Fibroblast of lung (primary cell): ENCODE data around the gene IL3.

Experiments
- EZH2 ChIP-seq: IDR thresholded peaks from 2 replicates; pipeline ENCODE4 v1.5.1; 2012; ENCODE audit warnings: low read length, control low read depth, mild to moderate bottlenecking; ENCODE audit errors: missing control alignments
- TF ChIP-seq, protein P1 (sequence below), 2 donors: IDR thresholded peaks in 1 of 2; conservative IDR thresholded peaks in 1 of 2; 1 replicate in 1 of 2; 2 replicates in 1 of 2; pipeline ENCODE4 v1.5.1; 2011 to 2012; ENCODE audit warnings: low read length in 2 of 2, control low read depth in 1 of 2, inconsistent platforms in 1 of 2, low read depth in 1 of 2, mild to moderate bottlenecking in 1 of 2

DNA sequence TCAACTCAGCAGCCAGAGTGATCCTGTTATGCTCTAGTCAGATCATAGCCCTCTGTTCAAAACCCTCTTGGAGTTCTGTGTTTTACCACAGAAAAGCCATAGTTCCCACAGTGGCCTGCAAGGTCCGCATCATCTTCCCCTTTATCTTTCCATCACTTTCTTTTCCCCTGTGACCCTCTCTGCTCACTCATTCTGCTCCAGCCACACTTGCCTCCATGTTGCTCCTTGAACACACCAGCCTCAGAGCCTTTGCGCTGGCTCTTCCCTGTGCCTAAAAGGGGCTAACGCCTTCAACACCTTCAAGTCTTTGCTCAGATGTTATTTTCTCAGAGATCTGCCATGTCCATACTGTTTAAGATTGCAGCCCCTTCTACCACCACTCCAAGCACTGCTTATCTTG is 39.5 kb downstream of the IL3 start:
- TF ChIP-seq, protein P1, sequence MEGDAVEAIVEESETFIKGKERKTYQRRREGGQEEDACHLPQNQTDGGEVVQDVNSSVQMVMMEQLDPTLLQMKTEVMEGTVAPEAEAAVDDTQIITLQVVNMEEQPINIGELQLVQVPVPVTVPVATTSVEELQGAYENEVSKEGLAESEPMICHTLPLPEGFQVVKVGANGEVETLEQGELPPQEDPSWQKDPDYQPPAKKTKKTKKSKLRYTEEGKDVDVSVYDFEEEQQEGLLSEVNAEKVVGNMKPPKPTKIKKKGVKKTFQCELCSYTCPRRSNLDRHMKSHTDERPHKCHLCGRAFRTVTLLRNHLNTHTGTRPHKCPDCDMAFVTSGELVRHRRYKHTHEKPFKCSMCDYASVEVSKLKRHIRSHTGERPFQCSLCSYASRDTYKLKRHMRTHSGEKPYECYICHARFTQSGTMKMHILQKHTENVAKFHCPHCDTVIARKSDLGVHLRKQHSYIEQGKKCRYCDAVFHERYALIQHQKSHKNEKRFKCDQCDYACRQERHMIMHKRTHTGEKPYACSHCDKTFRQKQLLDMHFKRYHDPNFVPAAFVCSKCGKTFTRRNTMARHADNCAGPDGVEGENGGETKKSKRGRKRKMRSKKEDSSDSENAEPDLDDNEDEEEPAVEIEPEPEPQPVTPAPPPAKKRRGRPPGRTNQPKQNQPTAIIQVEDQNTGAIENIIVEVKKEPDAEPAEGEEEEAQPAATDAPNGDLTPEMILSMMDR (conservative IDR thresholded peaks at IDR 0.05 in 1 of 2, IDR thresholded peaks at IDR 0.05 in 1 of 2; ENCODE audit: low read depth in 1 of 2, low read length in 2 of 2): no peak
- no peak for TF ChIP-seq EZH2
